Stimulated activated CD4-positive, alpha-beta T cell treated with anti-CD3 and anti-CD28 coated beads, Interleukin-2, amount 100 ng/mL, for 24 hours (primary cell): ENCODE data around the gene VIL1.

Experiments
- DNase-seq, 2 donors: peaks; one replicate each; pipeline ENCODE4 v3.0.0-alpha.2; 2020

The VIL1 gene

DNA sequence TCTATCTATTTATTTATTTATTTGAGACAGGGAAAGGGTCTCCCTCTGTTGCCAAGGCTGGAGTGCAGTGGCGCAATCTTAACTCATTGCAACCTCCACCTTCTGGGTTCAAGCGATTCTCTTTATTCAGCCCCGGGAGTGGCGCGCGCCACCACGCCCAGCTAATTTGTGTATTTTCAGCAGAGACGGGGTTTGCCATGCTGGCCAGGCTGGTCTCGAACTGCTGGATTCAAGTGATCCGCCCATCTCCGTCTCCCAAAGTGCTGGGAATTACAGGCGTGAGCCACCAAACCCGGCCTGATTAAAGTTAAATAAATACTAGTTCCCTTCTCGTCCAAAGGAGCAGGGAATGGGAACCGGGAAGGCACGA, 23.5 kb upstream of the VIL1 start:
- no peak for DNase-seq

DNA sequence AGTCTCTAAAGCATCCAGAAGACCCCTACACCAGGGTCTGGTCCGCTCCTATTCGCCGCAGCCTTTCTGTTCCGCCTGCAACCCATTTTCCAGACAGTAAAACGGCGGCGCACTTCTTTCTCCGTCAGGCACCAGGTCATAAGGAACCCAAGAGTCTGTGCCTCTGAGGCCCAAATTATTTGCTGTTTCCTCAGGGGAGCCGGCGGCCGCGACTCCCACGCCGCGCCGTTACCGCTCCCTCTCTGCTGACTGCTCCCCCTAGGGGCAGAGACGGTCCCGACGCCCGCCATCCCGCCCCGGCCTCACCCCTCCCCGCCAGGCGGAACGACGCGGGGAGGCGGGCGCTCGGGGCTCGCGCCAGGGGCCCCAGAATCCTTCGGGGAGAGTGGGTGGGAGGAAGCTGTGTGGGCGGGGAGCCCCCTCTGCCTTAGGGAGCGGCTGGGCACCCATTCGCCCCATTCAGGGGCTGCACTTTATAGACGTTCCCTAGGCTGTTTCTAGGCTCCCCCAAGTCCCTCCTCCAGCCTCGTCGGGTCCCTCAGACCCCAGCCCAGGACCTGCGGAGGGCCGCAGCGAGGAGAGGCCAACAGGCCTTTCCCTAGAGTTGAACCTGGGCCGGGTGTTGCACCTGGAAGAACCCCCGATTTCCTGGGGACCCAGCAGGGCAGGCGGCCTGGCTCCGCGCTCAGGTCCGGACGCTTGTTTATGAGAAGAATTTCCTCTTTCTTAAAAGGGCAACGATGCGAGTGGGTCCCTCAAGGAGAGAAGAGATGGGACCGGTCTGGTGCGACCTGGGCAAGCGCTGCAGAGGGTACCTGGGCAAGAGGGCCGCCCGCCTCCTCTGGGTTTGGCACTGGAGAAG, 22.9 kb upstream of the VIL1 start:
- peak; percentile 91 to 93 for DNase-seq

DNA sequence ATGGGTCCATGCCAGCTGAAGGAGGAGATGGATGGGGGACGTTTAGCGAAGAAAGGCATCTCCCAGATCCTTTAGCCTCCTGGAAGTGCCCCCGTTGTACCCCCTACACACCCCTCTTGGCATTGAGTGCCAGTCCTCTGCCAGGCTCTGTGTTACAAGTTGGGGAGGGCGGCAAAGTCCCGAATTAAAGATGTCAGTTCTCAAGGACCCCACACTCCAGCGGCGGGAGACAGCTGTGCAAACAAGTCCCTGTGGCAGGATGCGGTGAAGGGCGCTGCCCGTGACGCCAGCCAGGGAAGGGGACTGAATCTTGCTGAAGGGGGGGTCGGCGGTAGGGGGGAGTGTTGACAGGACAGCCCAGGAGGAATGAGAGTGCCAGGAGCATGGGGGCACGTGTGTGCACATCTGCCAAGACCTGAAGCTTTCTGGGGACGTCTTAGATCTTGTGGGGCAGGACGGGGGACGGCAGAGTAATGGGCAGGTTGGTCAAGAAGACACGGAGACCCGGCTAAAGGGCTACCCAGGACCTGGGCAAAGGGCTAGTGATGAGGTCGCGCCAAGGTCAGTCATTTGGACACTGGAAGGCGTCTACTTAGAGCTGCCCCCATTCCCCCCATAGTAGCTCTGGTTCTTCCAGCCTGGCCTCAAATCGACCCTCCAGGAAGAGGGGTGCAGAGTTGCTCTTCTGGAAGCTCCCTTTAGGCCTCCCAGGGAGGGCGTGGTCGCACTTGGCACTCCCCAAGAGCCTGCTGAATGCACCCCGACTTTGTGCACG, 22.0 kb upstream of the VIL1 start:
- DNase-seq = peak; percentile 56 to 59

DNA sequence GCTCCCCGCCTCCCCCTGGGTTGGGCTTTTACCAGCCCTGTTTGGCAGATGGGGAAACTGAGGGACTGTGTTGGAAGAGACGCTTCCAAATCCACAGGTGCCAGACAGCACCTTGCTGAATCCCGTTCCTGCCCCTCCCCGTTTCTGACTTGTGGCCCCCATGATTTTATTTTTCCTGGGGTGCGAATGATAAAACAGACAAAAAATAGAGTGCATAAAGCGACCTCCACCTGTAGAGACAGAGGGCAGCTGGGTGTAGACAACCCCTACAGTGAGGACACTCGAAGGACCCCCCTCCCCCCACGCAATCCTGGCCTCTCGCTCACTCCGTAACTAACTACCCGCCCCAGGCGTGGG, 21.5 kb upstream of the VIL1 start:
- no peak for DNase-seq

DNA sequence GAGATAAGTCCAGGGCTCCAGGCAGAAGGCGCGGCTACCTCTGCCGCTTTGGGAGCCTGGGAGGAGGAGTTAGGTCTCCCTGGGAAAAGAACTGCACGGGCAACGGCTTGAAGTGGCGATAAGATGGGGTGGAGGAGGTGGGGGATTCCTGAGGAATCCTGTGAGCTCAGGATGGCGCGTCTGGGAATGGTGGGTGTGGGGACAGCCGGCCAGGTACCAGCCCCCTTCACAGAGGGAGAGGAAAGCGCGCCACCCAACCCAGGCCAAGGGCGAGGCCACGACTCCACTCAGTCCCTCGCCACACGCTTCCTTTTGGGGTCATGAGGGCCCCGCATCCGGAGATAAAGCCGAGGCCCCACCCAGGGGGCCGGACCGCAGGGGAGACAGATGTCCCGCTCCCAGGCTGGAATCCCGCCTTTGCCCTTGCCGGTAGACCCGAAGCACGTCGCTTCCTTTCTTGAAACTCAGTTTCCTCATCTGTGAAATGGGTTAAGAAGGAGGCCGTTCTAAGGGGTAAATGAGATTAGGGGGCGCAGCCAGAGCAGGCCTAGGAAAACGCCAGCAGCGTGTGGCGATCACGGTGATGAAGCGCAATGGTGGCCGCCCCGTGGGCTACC, 21.0 kb upstream of the VIL1 start:
- peak in 1 of 2 donors; percentile 56 for DNase-seq

DNA sequence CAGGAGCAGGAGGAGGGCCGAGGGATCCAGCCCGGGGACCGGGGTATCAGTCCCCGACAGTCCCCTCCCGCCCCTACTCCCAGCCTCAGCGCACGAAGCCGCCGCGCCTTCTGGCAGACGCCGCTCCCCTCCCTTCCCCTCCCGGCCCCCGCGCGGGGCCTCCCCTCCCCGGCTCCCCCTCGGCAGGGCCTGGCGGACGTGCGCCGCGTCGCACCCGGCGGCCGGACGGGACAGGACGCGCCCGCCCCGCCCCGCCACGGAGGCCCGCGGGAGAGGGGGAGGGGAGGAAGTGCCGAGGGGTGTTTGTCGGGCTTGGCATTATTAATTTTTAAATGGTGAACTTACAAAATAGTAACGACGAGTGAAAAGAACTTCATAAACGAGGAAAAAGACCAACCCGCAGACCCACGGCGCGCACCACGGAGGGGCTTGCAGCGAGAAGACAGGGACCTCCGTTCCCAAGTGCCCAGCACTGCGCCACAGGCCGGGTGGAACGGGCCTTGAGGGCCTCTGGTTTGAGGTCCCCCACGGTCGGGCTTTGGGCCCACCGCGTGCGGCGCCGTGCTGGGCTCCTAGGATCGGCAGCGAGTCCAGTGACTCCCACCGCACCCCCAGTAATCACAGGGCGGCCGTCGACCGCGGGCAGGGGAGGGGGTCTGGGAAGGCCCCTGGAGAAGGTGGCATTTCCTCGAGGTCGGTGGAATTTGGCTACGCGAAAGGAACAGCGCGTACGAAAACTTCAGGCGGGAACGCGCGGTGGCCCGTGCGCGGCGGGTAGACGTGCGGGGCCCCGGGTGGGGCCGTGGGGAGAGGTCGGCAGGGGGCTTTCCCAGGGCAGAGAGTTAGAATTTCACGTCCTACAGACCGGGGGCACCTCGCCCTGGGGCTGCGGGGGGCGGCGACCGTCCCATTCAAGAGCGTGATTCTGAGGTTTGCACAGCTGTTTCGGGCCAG, 20.2 kb upstream of the VIL1 start:
- DNase-seq = peak; percentile 55 to 66

DNA sequence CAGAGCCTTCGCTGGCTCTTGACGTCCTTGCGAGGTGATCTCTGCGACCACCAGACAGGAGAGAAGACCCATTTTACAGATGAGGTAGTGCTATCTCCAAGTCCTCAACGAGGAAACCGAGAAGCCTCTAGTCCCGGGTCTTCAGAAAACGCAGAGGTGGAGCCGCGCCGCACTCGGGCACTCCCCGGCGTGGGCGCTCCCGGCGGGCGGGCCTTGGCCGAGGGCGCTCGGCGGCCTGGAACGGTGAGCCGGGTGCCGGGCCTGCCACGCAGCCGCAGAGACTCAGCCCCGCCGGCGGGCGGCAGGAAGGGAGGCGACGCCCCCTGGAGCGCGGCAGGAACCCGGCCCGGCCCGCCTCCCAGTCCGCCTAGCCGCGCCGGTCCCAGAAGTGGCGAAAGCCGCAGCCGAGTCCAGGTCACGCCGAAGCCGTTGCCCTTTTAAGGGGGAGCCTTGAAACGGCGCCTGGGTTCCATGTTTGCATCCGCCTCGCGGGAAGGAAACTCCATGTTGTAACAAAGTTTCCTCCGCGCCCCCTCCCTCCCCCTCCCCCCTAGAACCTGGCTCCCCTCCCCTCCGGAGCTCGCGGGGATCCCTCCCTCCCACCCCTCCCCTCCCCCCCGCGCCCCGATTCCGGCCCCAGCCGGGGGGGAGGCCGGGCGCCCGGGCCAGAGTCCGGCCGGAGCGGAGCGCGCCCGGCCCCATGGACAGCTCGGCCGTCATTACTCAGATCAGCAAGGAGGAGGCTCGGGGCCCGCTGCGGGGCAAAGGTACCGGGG, 19.3 kb upstream of the VIL1 start, which contains the start of gene CTDSP1:
Gene CTDSP1, plus strand, starts transcription at position 478 of the 776 bp plus-strand sequence. Its CDS starts 223 bp downstream, at position 701.
- DNase-seq = peak; percentile 90 to 91

DNA sequence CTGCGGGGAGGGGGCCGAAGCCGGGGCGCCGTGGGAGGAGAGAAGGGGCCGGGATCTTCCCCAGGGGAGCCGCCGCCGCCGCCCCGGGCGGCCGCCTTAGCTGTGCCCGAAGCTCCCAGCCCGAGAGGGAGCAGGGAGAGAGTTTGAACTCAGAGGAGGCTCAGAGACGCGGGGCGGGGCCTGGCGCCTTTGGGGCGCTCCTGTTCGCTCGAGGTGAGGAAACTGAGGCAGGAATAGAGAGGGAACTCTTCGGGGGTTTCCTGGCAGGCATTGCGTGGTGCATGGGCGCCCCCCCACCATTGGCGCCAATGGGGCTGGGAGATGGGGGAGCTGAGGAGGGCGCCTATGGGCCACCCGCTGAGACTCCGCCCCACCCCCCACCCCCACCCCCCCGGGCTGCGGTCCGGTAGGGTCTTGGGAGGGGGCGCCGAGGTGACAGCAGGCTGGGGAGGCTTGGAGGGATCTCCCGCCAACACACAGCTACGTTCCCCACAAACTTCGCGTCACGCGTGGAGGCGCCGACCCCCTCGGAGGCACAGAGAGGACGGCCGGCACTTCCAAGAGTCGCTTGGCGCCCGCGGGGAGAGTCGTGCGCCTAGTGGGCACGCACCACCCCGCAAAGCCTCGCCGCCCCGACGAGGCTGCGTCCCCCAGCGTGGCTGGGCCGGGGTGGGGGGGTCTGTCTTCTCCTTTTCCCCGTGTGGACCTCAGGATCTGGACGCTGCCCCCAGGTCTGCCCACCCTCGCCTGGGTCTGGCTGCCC, 18.6 kb upstream of the VIL1 start:
- DNase-seq = peak in 1 of 2 donors; percentile 44

DNA sequence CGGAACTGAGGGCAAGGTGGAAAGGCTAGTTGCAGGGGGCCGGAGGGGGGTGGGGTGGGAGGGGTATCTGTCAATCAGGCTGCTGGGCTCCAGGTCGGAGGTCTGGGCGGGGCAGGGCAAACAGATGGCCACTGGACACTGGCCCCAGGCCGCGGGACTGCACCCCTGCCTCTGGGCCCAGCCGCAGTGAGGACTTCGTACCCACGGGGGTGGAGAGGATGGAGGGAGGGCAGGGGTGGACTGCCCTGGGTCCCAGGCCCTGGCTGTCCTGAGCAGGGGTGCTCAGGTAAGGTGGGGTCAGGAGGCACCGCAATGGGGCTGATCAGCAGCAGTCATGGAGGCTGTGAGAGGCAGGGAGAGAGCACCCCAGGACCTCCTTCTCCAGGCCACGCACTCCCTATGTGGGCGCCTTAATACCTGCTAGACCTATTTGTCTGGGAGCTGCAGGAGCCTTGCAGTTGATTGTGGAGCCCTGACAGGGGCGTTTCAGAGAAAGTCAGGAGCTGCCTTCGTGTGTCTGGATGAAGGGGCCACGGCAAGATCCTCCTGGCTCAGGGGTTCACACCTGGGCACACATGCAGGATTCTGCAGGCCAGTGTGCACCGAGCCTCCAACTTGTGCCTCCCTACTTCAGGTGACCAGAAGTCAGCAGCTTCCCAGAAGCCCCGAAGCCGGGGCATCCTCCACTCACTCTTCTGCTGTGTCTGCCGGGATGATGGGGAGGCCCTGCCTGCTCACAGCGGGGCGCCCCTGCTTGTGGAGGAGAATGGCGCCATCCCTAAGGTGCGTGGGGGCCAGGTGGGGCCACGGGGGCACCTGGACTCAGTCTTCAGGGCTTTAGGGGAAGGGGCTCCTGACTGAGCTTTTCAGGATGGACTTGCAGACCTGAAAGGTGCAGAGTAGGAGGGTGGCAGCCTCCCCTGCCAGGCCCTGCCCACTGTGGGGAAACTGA, 17.7 kb upstream of the VIL1 start:
- no peak for DNase-seq

DNA sequence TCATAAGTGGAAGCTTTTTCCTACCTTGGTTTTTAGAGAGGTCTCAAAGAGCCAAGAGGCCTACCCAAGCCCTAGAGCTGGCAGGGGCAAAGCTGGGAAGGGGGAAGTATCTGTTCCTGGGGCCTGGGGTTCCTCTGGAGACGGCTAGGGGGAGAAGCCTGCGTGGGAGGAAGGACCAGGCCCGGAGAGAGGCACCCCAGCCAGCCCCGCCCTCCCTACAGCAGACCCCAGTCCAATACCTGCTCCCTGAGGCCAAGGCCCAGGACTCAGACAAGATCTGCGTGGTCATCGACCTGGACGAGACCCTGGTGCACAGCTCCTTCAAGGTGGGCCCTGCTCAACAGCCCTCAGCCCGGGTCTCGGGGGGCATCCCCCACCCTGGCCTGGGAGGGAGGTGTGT, 17.0 kb upstream of the VIL1 start:
- no peak for DNase-seq

DNA sequence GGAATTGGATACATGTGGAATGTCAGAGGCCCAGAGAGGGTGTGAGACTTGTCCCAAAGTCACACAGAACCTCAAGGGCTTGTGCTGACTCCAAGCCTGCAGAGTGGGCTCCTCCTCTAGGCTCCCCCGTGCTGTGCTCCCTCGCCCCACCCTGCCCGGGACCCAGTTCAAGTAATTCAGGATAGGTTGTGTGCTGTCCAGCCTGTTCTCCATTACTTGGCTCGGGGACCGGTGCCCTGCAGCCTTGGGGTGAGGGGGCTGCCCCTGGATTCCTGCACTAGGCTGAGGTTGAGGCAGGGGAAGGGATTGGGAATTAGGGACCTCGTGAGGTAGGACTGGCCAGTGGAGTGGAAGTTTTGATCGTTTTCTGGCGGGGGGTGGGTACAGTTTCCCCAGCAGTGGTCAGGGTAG, 16.4 kb upstream of the VIL1 start:
- DNase-seq = no peak

DNA sequence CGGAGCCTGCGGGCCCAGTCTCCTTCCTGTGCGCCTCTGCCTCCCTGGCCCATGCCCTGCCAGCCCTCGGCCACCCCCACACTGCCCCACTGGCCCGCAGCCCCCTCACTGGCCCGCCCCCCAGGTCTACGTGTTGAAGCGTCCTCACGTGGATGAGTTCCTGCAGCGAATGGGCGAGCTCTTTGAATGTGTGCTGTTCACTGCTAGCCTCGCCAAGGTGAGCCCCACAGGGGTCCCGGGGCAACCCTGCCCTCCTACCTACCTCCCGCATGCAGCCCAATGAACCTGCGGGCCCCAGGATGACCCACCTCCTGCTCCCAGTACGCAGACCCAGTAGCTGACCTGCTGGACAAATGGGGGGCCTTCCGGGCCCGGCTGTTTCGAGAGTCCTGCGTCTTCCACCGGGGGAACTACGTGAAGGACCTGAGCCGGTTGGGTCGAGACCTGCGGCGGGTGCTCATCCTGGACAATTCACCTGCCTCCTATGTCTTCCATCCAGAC, 16.0 kb upstream of the VIL1 start:
- no peak for DNase-seq

DNA sequence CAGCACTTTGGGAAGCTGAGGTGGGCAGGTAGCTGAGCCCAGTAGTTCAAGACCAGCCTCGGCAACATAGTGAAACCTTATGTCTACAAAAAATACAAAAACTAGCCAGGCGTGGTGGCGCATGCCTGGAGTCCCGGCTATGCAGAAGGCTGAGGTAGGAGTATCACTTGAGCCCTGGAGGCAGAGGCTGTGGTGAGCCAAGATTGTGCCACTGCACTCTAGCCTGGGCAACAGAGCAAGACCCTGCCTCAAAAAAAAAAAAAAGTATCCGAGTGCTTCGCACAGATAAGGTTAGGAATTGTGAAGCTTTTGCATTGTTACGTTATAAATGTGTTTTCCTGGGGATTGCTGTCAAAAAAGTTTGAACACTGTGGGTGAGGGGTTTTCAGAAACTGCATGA, 15.1 kb upstream of the VIL1 start:
- DNase-seq = no peak

DNA sequence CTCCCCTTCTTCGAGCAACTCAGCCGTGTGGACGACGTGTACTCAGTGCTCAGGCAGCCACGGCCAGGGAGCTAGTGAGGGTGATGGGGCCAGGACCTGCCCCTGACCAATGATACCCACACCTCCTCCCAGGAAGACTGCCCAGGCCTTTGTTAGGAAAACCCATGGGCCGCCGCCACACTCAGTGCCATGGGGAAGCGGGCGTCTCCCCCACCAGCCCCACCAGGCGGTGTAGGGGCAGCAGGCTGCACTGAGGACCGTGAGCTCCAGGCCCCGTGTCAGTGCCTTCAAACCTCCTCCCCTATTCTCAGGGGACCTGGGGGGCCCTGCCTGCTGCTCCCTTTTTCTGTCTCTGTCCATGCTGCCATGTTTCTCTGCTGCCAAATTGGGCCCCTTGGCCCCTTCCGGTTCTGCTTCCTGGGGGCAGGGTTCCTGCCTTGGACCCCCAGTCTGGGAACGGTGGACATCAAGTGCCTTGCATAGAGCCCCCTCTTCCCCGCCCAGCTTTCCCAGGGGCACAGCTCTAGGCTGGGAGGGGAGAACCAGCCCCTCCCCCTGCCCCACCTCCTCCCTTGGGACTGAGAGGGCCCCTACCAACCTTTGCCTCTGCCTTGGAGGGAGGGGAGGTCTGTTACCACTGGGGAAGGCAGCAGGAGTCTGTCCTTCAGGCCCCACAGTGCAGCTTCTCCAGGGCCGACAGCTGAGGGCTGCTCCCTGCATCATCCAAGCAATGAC, 14.4 kb upstream of the VIL1 start:
- DNase-seq = no peak

DNA sequence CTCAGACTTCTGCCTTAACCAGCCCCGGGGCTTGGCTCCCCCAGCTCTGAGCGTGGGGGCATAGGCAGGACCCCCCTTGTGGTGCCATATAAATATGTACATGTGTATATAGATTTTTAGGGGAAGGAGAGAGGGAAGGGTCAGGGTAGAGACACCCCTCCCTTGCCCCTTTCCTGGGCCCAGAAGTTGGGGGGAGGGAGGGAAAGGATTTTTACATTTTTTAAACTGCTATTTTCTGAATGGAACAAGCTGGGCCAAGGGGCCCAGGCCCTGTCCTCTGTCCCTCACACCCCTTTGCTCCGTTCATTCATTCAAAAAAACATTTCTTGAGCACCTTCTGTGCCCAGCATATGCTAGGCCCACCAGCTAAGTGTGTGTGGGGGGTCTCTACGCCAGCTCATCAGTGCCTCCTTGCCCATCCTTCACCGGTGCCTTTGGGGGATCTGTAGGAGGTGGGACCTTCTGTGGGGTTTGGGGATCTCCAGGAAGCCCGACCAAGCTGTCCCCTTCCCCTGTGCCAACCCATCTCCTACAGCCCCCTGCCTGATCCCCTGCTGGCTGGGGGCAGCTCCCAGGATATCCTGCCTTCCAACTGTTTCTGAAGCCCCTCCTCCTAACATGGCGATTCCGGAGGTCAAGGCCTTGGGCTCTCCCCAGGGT, 13.7 kb upstream of the VIL1 start:
- no peak for DNase-seq

DNA sequence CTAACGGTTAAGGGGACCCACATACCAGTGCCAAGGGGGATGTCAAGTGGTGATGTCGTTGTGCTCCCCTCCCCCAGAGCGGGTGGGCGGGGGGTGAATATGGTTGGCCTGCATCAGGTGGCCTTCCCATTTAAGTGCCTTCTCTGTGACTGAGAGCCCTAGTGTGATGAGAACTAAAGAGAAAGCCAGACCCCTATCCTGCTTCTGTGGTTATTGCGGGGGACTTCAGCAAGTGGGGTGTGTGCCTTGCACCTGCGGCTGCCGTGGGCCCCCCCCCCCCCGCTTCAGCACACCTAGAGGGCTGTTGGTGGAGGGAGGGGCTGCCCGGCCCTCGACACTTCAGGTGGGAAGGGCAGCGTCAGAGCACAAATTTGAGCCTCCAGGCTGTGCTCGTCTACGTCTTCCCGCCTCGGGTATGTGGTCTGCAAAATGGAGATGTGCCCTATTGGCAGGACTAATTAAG, 13.1 kb upstream of the VIL1 start:
- DNase-seq = no peak

DNA sequence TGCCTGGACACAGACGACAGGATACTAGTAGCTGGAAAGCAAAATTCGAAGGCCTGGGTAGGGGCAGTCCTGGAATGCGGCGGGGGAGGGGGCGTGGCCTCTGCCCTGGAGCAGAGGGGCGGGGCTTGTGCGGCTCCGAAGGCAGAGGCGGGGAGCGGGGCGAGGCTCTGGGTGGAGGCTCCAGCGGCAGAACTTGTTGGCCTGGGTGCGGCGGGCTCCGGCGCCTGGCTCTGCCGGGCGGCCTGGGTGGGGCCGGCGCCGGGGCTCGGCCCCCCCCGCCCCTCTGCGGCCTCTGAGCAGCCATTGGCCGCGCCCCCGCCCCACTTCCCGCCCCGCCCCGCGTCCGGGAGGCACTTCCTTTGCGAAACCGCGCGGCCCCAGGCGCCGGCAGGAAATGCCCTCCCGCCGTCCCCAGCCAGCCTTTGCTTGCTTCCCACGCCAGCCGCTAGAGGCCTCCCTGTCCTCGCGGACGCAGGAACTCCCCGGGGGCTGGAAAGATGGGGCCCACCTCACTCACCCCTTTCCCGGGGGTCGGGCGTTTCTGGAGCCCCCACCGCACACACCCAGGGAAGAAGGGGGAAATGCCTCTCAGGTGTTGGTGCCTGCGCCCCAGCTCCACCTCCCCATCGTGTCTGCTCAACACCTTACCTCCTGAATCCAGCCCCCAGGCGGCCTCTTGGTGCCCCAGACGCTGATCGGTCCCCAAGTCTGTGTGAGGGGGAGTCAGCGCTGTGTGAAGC, 12.5 kb upstream of the VIL1 start:
- DNase-seq = peak; percentile 91 to 98
